GM18951 (cell line): ENCODE measurements around the gene MAST4.

Experiments used
- POLR2A ChIP-seq: IDR thresholded peaks from 4 replicates; pipeline ENCODE4 v1.6.1; 2011; ENCODE audit warnings: mild to moderate bottlenecking; ENCODE audit not compliant: insufficient read length, insufficient read depth; ENCODE audit errors: extremely low read depth
- in situ Hi-C: fragments of 300-500 bp; cut with MboI; formaldehyde crosslinking; loops from one replicate; pipeline ENCODE4 v1.12.0; 2022; ENCODE audit warnings: low sequenced_read_pairs, mixed read lengths, inconsistent platforms; ENCODE audit not compliant: unreplicated experiment

MAST4 gene

GRCh38 chr5:66894480-66895240, 298.5 kb downstream of the MAST4 start:
- in situ Hi-C loops: no loop called here
- no peak for TF ChIP-seq POLR2A

- in situ Hi-C loops: no loop called here
Observed at GRCh38 chr5:66896171-66896570, 300.0 kb downstream of the MAST4 start.

GRCh38 chr5:66897356-66897755, 301.2 kb downstream of the MAST4 start:
- no peak for TF ChIP-seq POLR2A
- in situ Hi-C loops: no loop called here

More at GRCh38 chr5:66896171-66896570, 300.0 kb downstream of the MAST4 start:
- TF ChIP-seq POLR2A: no peak

- in situ Hi-C loops: no loop called here
- TF ChIP-seq POLR2A: no peak
Observed at GRCh38 chr5:66898241-66898995, 302.2 kb downstream of the MAST4 start.

GRCh38 chr5:66903218-66903617, 307.0 kb downstream of the MAST4 start:
- no peak for TF ChIP-seq POLR2A

GRCh38 chr5:66903709-66904108, 307.5 kb downstream of the MAST4 start:
- TF ChIP-seq POLR2A: no peak
- in situ Hi-C loops: no loop called here

More at GRCh38 chr5:66903218-66903617, 307.0 kb downstream of the MAST4 start:
- in situ Hi-C loops: no loop called here

GRCh38 chr5:66904189-66904588, 308.0 kb downstream of the MAST4 start:
- in situ Hi-C loops: no loop called here
- no peak for TF ChIP-seq POLR2A

- TF ChIP-seq POLR2A: no peak
- in situ Hi-C loops: no loop called here
Observed at GRCh38 chr5:66906021-66906420, 309.8 kb downstream of the MAST4 start.

GRCh38 chr5:66908230-66908629, 312.0 kb downstream of the MAST4 start:
- TF ChIP-seq POLR2A: no peak
- in situ Hi-C loops: no loop called here

- TF ChIP-seq POLR2A: no peak
- in situ Hi-C loops: no loop called here
Observed at GRCh38 chr5:66909364-66909763, 313.2 kb downstream of the MAST4 start.

- no peak for TF ChIP-seq POLR2A
- in situ Hi-C loops: no loop called here
Observed at GRCh38 chr5:66912787-66913186, 316.6 kb downstream of the MAST4 start.

- TF ChIP-seq POLR2A: no peak
- in situ Hi-C loops: no loop called here
Observed at GRCh38 chr5:66915531-66915930, 319.3 kb downstream of the MAST4 start.

GRCh38 chr5:66922881-66923280, 326.7 kb downstream of the MAST4 start:
- in situ Hi-C loops: no loop called here
- no peak for TF ChIP-seq POLR2A

- in situ Hi-C loops: no loop called here
Observed at GRCh38 chr5:66923457-66923856, 327.3 kb downstream of the MAST4 start.

More at GRCh38 chr5:66923457-66923856, 327.3 kb downstream of the MAST4 start:
- TF ChIP-seq POLR2A: no peak
